Measurements from ENCODE around the gene MYO18A. TPM values are rescaled to one million over a fixed set of nuclear protein-coding genes. Genes with fewer than 3 reads are reported as not detected.

Gene MYO18A
- total RNA-seq, 1 experiment from 2014 or later = 41.7 TPM

DNA sequence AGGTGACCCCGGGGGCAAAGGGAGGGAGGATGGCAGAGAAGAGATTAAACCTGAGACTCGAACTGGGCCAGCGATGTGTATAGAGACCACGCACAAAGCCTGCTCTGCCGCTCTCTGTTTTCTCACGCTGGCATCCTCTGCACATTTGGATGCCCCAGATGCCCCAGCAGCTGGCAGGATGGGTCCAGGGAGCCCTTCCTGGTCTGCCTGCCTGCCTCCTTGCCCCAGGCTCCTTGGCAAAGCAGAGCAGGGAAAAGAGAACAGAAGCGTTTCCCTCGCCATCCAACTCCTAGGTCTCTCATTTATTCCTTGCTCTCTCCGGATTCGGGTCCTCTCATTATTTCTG, 142.5 kb downstream of the MYO18A start:
- no peak for DNase-seq (ENCODE audit: low read depth)

DNA sequence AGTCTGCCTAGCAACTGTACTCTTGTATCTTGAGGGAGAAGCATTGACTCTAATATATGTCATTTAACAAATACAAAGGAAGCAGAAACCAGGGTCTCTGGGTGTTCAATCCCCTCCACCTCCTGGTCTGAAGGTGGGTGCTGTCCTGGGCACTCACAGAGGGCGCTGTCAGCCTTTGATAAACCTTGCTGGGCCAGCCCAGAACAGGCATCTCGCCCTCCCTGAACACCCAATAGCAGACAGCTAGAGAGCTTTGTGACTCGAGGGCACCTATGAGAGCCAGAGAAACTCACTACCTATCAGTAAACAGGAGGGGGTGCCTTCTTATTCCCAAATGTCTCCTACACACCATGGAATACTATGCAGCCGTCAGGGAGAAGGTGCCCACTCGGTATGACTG, 143.6 kb downstream of the MYO18A start:
- no peak for DNase-seq (ENCODE audit: low read depth)

DNA sequence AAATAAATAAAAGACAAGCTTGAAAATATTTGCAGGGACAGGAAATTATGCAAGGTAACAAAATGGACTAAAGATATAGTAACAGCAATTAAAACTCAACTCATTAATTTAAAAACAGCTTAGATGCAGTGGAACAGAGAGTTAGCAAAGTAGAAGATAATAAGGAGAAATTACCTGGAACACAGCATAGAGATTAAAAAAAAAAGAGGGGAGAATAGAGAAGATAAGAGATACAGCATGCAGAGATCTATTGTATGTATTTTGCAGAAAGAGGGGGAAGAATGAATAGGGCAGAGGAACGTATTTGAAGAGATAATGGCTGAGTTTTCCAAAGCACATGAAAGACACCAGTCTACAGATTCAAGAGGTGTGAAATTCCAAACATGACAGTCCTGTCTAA, 145.7 kb downstream of the MYO18A start:
- DNase-seq (ENCODE audit: low read depth) = no peak

DNA sequence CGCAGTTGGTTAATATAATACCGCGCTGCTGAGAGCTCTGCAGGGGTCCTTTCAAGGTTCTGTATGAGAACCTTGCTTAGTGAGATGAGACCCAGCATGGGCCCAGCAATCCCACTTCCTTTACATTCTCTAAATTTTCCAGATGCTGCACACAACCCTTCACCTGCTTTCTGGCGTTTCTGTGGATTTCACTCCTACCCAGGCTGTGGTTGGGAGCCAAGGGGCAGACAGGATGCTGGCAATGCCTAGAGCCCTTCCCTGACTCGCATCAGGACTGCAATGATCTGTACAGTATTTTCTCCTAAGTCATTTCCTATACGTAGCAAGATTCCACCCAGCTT, 147.4 kb downstream of the MYO18A start:
- no peak for DNase-seq (ENCODE audit: low read depth)

DNA sequence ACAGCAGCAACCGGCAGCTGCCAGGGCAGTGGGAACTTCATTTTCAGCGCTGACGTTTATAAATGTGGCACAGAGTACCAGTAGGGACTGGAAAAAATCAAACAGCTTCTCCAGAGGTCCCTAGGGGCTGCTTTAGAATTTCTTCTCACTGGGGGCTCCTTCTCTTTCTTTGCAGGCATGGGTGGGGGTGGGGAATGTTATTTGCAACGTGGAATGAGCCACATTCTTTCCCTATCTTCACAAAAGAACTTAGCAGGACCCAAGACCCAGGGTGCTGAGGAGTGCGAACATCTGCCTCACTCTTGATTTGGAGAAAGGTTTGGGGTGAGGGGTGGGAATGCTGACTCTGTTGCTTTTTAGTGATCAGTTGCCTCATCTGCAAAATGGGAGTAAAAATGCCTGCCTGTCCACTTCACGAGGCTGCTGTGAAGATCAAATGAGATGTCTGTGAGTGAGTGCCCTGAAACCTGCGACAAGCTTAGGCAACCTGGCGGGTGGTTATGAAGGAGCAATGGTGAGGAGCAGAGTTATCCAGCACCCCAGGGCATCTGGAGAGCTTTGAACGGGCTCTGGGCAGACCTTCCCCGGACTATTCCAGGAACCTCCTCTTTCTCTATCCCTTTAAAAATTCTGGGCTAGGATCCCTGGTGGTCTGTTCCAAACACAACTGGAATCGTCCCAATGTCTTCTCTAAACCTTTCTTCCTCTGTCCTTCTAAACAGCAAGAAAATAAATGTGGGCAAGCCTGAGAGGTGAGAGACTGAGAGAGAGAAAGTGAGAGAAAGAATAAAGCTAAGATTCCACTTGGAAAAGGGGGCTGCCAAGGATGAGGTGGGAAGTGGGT, 148.0 kb downstream of the MYO18A start:
- no peak for DNase-seq (ENCODE audit: low read depth)

DNA sequence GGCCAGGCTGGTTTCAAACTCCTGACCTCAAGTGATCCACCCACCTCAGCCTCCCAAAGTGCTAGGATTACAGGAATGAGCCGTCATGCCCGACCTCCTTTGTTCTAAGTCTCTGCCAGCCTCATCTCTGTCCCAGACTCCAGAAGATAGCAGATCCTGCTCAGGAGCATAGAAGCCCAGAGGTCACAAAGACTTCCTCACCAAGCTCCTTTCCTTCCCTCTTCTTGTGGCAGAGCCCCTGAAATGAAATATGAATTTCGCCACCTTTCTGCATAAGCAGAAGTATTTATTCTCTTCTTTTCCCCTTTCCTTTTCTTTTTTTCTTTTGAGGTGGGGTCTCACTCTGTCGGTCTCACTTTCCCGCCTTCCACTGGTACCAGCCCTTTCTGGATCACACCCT, 148.7 kb downstream of the MYO18A start:
- no peak for DNase-seq (ENCODE audit: low read depth)

DNA sequence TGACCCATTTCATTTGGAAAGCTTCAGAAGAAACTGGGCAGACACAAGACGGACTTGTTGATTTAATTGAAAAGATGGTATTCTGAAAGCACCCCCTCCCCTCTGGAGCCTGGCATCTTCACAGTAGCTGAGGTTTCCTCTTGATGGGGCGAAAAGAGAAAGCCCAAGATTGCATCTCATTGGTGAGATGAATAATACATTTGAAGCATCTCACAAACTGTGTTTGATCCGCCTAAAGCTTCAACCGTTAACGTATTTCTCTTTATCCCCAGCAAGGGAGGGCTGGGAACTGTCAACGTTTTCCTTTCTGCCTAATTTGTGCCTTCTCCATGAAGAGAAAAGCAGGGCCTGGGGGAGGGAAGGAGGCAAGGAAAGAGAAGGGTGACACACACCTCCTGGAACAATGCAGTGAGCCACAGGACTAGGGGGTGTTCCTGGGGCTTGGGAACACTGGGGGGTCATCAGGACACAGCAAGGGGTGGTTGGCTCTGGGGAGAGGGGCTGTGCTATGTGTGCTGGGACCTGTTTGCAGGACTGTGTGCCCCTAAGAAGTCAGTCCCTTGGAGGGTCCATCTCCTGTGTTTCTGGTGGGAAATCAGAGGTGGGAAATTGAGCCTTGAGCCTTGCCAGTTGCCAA, 155.8 kb downstream of the MYO18A start:
- no peak for DNase-seq (ENCODE audit: low read depth)

DNA sequence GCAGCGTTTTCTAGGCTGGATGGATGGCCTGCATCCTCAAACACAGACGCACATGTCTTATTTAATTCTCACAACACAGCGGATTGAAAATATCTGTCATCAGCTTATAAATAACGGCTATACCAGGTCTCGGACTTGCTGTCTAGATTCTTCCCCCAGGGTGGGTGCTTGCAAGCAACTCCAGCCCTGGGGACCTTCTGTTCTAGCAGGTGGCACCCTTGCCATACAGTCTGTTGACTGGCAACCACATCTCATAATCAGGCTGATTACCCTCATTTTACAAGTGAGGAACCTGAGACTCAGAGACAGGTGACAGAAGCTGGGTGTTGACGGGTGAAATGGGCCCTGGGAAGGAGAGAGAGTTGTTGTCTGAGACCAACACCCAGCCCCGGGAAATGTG, 158.1 kb downstream of the MYO18A start:
- DNase-seq (ENCODE audit: low read depth) = no peak

DNA sequence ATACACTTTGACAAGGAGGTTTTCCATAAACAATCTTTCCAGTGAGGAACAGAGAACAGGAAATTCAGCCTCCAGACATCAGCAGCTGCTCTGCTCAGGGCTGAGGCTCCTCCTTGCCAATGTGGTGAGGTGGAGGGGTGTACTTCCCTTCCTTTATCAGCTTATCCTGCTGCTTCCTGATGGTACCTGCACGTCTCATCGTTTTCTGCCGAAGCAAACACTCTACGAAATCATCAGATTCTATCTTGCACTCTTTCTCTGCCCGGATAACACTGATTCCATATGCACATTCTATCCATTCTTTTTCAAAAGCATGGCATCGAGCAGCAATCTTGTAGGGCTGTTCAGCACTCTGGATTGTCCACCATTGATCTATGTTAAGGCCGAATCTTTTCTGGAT, 159.0 kb downstream of the MYO18A start:
- DNase-seq (ENCODE audit: low read depth) = no peak

Other genes starting within 250 kb of the MYO18A start
- 28.2 and 29.0 TPM in 2 replicates for gene PHF12, start 228.9 kb downstream of the MYO18A start, total RNA-seq (2014; rRNA removed)
- not detected in 2 replicates for gene SEZ6, start 174.4 kb downstream of the MYO18A start, total RNA-seq (2014; rRNA removed)
- 0.38 and 1.7 TPM in 2 replicates for gene PIPOX, start 137.3 kb downstream of the MYO18A start, total RNA-seq (2014; rRNA removed)
- gene CRYBA1, start 66.5 kb upstream of the MYO18A start, total RNA-seq (2014; rRNA removed) = not detected in 2 replicates
- gene NUFIP2, start 113.8 kb upstream of the MYO18A start, total RNA-seq (2014; rRNA removed) = 32.1 and 34.8 TPM in 2 replicates
- 37.9 and 42.5 TPM in 2 replicates for gene TAOK1, start 210.0 kb upstream of the MYO18A start, total RNA-seq (2014; rRNA removed)

Data from LHCN-M2 (cell line).